Muscle of back (tissue), 11 donors: Measurements from ENCODE around the gene AFP. TPM values are rescaled to one million over a fixed set of nuclear protein-coding genes. Genes with fewer than 3 reads are reported as not detected.
A peak's percentile ranks its signal among the peaks of the same experiment; 100 is the strongest.

Experiments
- DNase-seq, 3 donors: peaks; one replicate each; pipeline versions ENCODE4 v3.0.0 to v3.0.0-alpha.2; 2013
- polyA plus RNA-seq, 10 donors: library from polyadenylated mRNA; unstranded; fragments of 120-200 nt; gene quantifications; one replicate each; pipeline ENCODE4 v1.2.1, GENCODE V29; 2013; ENCODE audit not compliant: insufficient read length in 10 of 10

Gene AFP
- polyA plus RNA-seq, 10 donors, result 0.27 to 20.1 (median 0.45) TPM; not detected in 3

DNA sequence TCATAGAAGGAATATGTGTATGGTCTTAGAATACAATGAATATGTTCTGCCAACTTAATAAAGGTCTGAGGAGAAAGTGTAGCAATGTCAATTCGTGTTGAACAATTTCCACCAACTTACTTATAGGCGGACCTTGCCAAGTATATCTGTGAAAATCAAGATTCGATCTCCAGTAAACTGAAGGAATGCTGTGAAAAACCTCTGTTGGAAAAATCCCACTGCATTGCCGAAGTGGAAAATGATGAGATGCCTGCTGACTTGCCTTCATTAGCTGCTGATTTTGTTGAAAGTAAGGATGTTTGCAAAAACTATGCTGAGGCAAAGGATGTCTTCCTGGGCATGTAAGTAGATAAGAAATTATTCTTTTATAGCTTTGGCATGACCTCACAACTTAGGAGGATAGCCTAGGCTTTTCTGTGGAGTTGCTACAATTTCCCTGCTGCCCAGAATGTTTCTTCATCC is 22.7 kb upstream of the AFP start:
- DNase-seq, result no peak

DNA sequence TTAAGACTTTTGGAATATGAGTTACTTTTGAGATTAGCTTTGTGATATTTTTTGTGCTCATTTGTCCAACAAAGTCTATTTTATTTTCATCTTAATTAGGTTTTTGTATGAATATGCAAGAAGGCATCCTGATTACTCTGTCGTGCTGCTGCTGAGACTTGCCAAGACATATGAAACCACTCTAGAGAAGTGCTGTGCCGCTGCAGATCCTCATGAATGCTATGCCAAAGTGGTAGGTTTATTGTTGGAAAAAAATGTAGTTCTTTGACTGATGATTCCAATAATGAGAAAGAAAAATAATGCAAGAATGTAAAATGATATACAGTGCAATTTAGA is 21.1 kb upstream of the AFP start:
- no peak for DNase-seq

DNA sequence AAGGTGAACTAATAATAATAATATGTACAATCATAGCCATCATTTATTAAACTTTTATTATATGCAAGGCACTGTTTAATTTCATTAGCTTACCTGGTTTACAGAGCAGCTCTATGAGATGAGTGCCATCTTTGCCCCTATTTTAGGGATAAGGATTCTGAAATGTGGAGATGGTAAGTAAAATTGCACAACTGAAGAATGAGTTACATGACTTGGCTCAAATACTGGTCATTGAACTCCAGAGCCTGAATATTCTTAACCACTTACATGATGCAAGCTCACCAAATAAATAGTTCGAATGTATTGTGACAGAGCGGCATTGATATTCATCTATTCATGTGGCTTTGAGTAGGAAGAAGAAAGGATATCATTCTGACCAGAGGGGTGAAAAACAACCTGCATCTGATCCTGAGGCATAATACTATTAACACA is 20.2 kb upstream of the AFP start:
- DNase-seq, result no peak

DNA sequence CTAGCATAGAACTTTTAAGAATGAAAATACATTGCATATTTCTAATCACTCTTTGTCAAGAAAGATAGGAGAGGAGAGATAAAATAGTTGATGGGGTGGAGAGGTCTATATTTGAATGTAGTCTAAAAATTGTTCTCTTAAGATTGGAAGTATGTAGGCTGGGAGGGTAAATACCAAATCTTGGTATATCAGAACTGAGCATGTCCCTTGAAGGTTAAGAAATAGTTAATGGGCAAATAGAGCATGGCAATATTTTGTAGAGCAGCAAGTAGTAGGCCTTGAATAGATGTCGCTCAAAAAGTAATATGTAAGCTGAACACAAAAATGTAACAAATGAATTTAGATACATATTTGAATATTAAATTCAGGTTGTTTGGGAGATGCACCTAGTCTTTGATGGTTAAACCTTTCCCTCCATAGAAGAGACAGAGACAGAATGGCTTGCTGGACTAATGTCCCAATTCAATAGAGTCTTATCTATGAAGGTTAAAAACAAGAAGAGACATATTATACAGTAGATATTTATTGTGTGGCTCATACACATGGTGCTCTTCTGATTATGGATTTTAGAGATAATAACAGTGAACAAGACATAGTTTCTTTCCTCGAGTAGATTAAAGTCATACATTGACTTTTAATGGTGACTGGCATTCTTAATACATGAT is 19.5 kb upstream of the AFP start:
- no peak for DNase-seq

DNA sequence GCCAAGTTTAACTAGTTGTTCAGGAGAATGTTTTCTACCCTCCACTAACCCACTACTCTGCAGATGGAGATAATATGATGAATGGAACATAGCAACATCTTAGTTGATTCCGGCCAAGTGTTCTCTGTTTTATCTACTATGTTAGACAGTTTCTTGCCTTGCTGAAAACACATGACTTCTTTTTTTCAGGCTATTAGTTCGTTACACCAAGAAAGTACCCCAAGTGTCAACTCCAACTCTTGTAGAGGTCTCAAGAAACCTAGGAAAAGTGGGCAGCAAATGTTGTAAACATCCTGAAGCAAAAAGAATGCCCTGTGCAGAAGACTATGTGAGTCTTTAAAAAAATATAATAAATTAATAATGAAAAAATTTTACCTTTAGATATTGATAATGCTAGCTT is 18.7 kb upstream of the AFP start:
- DNase-seq, result no peak

DNA sequence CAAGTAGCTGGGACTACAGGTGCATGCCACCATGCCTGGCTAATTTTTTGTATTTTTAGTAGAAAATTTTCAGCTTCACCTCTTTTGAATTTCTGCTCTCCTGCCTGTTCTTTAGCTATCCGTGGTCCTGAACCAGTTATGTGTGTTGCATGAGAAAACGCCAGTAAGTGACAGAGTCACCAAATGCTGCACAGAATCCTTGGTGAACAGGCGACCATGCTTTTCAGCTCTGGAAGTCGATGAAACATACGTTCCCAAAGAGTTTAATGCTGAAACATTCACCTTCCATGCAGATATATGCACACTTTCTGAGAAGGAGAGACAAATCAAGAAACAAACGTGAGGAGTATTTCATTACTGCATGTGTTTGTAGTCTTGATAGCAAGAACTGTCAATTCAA is 18.0 kb upstream of the AFP start:
- DNase-seq, result peak in 1 of 3 donors; percentile 3

DNA sequence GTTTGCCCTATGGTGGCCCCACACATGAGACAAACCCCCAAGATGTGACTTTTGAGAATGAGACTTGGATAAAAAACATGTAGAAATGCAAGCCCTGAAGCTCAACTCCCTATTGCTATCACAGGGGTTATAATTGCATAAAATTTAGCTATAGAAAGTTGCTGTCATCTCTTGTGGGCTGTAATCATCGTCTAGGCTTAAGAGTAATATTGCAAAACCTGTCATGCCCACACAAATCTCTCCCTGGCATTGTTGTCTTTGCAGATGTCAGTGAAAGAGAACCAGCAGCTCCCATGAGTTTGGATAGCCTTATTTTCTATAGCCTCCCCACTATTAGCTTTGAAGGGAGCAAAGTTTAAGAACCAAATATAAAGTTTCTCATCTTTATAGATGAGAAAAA is 17.3 kb upstream of the AFP start:
- DNase-seq, result no peak

DNA sequence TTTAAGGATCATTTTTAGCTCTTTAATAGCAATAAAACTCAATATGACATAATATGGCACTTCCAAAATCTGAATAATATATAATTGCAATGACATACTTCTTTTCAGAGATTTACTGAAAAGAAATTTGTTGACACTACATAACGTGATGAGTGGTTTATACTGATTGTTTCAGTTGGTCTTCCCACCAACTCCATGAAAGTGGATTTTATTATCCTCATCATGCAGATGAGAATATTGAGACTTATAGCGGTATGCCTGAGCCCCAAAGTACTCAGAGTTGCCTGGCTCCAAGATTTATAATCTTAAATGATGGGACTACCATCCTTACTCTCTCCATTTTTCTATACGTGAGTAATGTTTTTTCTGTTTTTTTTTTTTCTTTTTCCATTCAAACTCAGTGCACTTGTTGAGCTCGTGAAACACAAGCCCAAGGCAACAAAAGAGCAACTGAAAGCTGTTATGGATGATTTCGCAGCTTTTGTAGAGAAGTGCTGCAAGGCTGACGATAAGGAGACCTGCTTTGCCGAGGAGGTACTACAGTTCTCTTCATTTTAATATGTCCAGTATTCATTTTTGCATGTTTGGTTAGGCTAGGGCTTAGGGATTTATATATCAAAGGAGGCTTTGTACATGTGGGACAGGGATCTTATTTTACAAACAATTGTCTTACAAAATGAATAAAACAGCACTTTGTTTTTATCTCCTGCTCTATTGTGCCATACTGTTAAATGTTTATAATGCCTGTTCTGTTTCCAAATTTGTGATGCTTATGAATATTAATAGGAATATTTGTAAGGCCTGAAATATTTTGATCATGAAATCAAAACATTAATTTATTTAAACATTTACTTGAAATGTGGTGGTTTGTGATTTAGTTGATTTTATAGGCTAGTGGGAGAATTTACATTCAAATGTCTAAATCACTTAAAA is 16.6 kb upstream of the AFP start:
- DNase-seq, result no peak

DNA sequence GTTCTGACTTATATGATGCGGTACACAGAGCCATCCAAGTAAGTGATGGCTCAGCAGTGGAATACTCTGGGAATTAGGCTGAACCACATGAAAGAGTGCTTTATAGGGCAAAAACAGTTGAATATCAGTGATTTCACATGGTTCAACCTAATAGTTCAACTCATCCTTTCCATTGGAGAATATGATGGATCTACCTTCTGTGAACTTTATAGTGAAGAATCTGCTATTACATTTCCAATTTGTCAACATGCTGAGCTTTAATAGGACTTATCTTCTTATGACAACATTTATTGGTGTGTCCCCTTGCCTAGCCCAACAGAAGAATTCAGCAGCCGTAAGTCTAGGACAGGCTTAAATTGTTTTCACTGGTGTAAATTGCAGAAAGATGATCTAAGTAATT is 15.4 kb upstream of the AFP start:
- no peak for DNase-seq

DNA sequence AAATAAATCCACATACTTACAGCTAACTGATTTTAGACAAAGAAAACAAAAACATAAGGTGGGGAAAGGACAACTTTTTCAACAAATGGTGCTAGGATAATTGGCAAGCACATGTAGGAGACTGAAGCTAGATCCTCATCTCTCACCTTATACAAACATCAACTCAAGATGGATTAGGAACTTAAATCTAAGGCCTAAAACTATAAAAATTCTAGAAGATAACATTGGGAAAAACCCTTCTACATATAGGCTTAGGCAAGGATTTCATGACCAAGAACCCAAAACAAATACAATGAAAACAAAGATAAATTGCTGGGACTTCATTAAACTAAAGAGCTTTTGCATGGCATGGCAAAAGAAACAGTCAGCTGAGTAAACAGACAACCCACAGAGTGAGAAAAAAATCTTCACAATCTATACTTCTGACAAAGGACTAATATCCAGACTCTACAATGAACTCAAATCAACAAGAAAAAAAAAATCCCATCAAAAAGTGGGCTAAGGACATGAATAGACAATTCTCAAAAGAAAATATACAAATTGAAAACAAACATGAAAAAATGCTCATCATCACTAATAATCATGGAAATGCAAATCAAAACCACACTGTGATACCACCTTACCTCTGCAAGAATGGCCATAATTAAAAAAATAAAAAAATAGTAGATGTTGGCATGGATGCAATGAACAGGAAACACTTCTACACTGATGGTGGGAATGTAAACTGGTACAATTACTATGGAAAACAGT is 14.1 kb upstream of the AFP start:
- DNase-seq, result no peak

DNA sequence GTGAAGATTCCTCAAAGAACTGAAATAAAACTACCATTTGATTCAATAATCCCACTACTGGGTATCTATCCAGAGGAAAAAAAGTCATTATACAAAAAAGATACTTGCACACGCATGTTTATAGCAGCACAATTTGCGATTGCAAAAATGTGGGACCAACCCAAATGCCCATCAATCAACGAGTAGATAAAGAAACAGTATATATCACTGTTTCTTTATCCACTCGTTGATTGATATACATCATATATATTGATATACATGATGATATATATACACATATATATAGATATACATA is 13.6 kb upstream of the AFP start:
- DNase-seq, result no peak

DNA sequence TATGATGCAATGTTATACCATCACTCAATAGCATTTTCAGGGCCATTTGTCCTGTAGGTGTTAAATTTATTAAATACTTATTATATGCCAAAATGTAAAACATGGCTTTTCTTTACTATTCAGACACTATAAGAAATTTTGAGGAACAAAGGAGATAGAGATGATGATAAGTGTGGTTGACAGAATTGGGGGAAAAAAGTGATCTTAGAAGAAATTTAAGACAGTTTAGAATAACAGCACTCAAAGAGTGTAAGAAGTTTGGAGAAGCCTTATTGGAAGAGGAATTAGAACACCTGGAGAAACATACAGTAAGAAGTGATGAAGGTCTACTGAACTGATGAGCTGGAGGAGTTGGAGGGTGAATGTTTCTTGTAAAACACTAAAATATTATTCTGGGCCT is 12.8 kb upstream of the AFP start:
- DNase-seq, result no peak

DNA sequence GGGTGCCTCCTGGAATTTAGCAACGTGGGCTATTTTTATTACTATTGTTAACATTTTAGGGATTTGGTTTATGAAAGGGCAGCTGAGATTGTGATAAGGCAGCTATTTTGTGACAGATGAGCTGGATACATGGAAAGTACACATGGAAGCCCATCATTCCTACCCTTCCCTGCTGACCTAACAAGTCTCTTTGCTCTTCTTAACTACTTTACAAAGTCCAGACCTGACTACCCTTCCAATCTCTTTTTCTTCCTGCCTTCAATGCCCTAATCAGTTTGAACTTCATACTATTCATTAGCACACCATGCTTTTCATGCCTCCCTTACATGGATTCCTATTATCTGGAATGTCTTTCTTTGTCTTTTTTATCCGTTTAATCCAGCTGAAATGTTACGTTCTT is 9.4 kb upstream of the AFP start:
- DNase-seq, result no peak

DNA sequence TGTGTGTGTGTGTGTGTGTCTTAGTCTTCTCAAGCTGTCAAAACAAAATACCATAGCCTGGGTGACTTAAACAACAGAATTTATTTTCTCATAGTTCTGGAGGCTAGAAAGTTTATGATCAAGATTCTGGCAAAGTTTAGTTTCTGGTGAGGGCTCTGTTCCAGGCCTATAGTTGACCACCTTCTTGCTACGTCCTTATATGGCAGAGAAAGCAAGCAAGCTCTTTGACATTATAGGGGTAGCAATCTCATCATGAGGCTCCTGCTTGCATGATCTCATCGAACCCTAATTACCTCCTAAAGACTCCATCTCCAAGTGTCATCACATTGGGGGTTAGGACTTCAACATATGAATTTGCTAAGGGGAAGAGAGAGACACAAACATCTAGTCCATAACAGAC is 6.9 kb upstream of the AFP start:
- DNase-seq, result no peak

DNA sequence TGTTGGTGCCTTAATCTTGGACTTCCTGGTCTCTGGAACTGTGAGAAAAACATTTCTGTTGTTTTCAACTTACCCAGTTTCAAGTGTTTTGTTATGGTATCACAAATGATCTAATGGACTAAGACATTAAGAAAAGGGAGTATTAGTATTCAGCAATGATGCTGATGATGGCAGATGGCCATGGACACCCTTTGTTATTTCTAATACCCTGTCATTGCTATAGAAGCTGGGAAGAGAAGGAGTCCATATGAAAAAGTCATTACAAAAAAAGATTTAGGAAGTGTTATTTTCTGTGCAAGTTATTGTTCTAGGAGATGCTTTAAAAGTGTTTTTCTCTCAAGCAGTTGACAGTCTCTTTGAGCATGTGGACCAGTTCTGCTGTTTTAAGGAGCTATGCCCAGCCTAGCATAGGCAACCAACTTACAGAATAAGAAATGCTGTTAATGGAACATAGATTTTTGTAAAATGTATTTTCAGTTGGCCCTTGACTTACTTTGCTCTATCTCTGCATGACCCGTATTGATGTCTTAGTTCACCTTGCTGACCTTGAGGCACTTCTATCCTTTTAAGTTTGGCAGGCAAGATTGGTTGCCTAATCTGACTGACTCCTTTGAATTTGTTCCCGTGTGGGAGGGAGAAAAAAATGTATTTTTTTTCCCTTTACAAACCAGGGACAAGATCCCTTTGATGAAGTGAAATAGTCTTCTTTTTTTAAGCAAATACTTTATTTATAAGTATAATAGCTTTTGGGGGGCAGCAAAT is 6.0 kb upstream of the AFP start:
- DNase-seq, result no peak

DNA sequence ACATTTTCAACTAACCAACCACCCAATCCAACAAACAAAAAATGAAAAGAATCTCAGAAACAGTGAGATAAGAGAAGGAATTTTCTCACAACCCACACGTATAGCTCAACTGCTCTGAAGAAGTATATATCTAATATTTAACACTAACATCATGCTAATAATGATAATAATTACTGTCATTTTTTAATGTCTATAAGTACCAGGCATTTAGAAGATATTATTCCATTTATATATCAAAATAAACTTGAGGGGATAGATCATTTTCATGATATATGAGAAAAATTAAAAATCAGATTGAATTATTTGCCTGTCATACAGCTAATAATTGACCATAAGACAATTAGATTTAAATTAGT is 4.2 kb upstream of the AFP start:
- no peak for DNase-seq

DNA sequence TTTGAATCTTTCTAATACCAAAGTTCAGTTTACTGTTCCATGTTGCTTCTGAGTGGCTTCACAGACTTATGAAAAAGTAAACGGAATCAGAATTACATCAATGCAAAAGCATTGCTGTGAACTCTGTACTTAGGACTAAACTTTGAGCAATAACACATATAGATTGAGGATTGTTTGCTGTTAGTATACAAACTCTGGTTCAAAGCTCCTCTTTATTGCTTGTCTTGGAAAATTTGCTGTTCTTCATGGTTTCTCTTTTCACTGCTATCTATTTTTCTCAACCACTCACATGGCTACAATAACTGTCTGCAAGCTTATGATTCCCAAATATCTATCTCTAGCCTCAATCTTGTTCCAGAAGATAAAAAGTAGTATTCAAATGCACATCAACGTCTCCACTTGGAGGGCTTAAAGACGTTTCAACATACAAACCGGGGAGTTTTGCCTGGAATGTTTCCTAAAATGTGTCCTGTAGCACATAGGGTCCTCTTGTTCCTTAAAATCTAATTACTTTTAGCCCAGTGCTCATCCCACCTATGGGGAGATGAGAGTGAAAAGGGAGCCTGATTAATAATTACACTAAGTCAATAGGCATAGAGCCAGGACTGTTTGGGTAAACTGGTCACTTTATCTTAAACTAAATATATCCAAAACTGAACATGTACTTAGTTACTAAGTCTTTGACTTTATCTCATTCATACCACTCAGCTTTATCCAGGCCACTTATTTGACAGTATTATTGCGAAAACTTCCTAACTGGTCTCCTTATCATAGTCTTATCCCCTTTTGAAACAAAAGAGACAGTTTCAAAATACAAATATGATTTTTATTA is 3.6 kb upstream of the AFP start:
- DNase-seq, result no peak

DNA sequence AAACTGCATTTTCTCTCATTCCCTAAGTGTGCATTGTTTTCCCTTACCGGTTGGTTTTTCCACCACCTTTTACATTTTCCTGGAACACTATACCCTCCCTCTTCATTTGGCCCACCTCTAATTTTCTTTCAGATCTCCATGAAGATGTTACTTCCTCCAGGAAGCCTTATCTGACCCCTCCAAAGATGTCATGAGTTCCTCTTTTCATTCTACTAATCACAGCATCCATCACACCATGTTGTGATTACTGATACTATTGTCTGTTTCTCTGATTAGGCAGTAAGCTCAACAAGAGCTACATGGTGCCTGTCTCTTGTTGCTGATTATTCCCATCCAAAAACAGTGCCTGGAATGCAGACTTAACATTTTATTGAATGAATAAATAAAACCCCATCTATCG is 2.9 kb upstream of the AFP start:
- no peak for DNase-seq

DNA sequence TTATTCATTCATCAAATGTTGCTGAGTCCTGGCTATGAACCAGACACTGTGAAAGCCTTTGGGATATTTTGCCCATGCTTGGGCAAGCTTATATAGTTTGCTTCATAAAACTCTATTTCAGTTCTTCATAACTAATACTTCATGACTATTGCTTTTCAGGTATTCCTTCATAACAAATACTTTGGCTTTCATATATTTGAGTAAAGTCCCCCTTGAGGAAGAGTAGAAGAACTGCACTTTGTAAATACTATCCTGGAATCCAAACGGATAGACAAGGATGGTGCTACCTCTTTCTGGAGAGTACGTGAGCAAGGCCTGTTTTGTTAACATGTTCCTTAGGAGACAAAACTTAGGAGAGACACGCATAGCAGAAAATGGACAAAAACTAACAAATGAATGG is 1.7 kb upstream of the AFP start:
- no peak for DNase-seq

DNA sequence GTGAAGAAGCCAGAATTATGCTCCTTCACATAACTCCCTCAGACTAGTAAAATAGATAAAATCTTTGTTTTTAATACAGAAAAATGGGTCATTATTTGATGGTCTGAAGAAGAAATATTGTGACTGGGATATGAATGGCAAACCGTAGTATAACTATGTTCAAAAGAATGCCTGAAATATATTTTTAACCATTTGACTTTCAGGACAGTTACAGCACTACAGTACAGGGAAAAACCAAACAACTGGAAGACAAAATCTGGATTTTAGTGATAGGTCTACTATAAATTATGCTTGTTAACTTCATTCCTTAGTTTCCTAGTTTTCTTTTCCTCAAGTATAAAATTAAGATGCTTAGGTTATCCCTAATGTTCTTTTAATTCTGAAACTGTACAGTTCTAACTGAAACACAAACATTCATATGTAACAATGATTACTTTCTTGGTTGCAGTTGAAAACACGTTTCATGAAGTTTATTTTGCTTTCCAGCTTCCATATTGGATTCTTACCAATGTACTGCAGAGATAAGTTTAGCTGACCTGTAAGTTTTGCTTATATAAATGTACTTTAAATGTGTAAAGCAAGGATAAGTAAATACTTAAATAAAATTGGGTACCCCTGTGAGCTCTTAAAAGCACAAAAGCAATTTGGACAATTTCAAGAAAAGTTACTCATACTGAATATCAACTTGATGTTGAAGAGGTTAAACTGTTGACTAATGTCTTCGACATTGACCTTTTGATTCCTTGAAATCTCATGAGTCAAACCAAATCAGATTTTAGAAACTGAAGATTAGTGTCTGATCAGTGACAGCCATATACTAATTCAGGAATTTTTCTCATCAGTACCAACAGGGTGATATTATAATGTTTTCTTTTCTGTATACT is 895 bp downstream of the AFP start:
- DNase-seq, result no peak
